ENCODE data around the gene DDX43.

Gene DDX43

GRCh38 chr6:73394577-73395354, at the start of gene DDX43:
TSS of gene DDX43 (plus strand) at chr6:73394828. CDS start at chr6:73394906, 78 bp downstream.
- no peaks in the 10 kb centered on the region for H3K9me3 ChIP-seq (replicated peaks; ENCODE audit: insufficient read depth, low read length)
- H3F3A ChIP-seq (ENCODE audit: insufficient read depth, low read length) = peaks cover 12% of the 10 kb centered on the region
- no peaks in the 10 kb centered on the region for H3K27me3 ChIP-seq (replicated peaks; ENCODE audit: insufficient read depth, low read length)
- no peaks in the 10 kb centered on the region for H3K36me3 ChIP-seq (replicated peaks; ENCODE audit: insufficient read depth, low read length)
- no peaks in the 10 kb centered on the region for H3K79me2 ChIP-seq (ENCODE audit: low read length)
- H3K4me3 ChIP-seq (ENCODE audit: low read length) = no peak within 1 kb of the TSS
- peaks cover 17% of the 10 kb centered on the region for H3K4me1 ChIP-seq (ENCODE audit: low read length)
- H2AFZ ChIP-seq (ENCODE audit: low read length) = no peak within 1 kb of the TSS
- H4K20me1 ChIP-seq (ENCODE audit: insufficient read depth, low read length) = no peaks in the 10 kb centered on the region
- H3K9me2 ChIP-seq (replicated peaks; ENCODE audit: insufficient read depth, low read length) = no peaks in the 10 kb centered on the region
- no peak within 1 kb of the TSS for H3K4me2 ChIP-seq (ENCODE audit: low read depth, low read length)
- TF ChIP-seq EZH2 (optimal IDR thresholded peaks at IDR 0.05; ENCODE audit: low read depth, low read length) (no peak), CTCF (IDR thresholded peaks at IDR 0.05; ENCODE audit: low read length) (no peak), EZH2phosphoT487 (IDR thresholded peaks at IDR 0.05; ENCODE audit: low read length) (no peak)
- no peak within 1 kb of the TSS for H3K27ac ChIP-seq (ENCODE audit: low read length)
- no peak for DNase-seq
- H3K9ac ChIP-seq (ENCODE audit: low read length) = no peak within 1 kb of the TSS

DNA sequence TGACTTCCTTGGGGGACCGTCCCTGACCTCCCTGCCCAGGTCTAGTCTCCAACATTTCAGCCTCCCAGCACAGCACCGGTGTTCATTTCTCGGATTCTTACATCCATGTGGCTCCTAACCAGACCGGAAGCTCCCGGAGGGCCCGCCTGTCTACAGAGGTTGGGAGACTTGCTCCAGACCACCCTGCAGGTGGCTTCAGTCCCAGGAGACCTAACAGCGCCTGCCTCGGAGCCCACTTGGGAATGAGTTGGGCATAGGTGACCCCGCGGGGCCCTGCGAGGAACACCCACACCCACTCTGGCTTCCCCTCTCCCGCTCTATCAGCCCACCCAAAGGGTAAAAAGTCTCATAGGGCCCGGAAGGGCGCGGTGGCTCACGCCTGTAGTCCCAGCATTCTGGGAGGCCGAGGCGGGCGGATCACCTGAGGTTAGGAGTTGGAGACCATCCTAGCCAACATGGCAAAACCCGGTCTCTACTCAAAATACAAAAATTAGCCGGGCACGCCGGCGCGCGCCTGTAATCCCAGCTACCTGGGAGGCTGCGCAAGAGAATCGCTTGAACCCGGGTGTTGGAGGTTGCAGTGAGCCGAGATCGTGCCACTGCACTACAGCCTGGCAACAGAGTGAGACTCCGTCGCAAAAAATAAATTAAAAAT, 46.0 kb upstream of the DDX43 start:
- Histone ChIP-seq H3F3A (ENCODE audit: insufficient read depth, low read length) (no peaks in the 10 kb centered on the region), H3K4me3 (ENCODE audit: low read length) (no peak overlapping the region), H3K4me2 (ENCODE audit: low read depth, low read length) (no peak overlapping the region), H3K9ac (ENCODE audit: low read length) (no peak overlapping the region), H3K27me3 (replicated peaks; ENCODE audit: insufficient read depth, low read length) (no peaks in the 10 kb centered on the region), H3K79me2 (ENCODE audit: low read length) (no peaks in the 10 kb centered on the region), H3K9me3 (replicated peaks; ENCODE audit: insufficient read depth, low read length) (no peaks in the 10 kb centered on the region), H3K4me1 (ENCODE audit: low read length) (no peaks in the 10 kb centered on the region), H3K36me3 (replicated peaks; ENCODE audit: insufficient read depth, low read length) (no peaks in the 10 kb centered on the region), H3K27ac (ENCODE audit: low read length) (no peak overlapping the region), H3K9me2 (replicated peaks; ENCODE audit: insufficient read depth, low read length) (no peaks in the 10 kb centered on the region), H4K20me1 (ENCODE audit: insufficient read depth, low read length) (no peaks in the 10 kb centered on the region), H2AFZ (ENCODE audit: low read length) (no peak overlapping the region)
- TF ChIP-seq EZH2phosphoT487 (IDR thresholded peaks at IDR 0.05; ENCODE audit: low read length) (no peak), EZH2 (optimal IDR thresholded peaks at IDR 0.05; ENCODE audit: low read depth, low read length) (no peak), CTCF (IDR thresholded peaks at IDR 0.05; ENCODE audit: low read length) (no peak)
- DNase-seq = no peak

- Histone ChIP-seq H3K36me3 (replicated peaks; ENCODE audit: insufficient read depth, low read length) (no peaks in the 10 kb centered on the region), H3K9me2 (replicated peaks; ENCODE audit: insufficient read depth, low read length) (no peaks in the 10 kb centered on the region), H3K27me3 (replicated peaks; ENCODE audit: insufficient read depth, low read length) (no peaks in the 10 kb centered on the region), H3K79me2 (ENCODE audit: low read length) (no peaks in the 10 kb centered on the region), H4K20me1 (ENCODE audit: insufficient read depth, low read length) (no peaks in the 10 kb centered on the region), H3K27ac (ENCODE audit: low read length) (no peak overlapping the region), H3K4me3 (ENCODE audit: low read length) (no peak overlapping the region), H3K4me1 (ENCODE audit: low read length) (no peaks in the 10 kb centered on the region), H3K4me2 (ENCODE audit: low read depth, low read length) (no peak overlapping the region), H3F3A (ENCODE audit: insufficient read depth, low read length) (no peaks in the 10 kb centered on the region), H3K9me3 (replicated peaks; ENCODE audit: insufficient read depth, low read length) (no peaks in the 10 kb centered on the region), H2AFZ (ENCODE audit: low read length) (no peak overlapping the region), H3K9ac (ENCODE audit: low read length) (no peak overlapping the region)
- TF ChIP-seq EZH2phosphoT487 (IDR thresholded peaks at IDR 0.05; ENCODE audit: low read length) (no peak), EZH2 (optimal IDR thresholded peaks at IDR 0.05; ENCODE audit: low read depth, low read length) (no peak), CTCF (IDR thresholded peaks at IDR 0.05; ENCODE audit: low read length) (no peak)
- no peak for DNase-seq
These were observed 45.3 kb upstream of the DDX43 start for GRCh38 chr6:73349311-73349710.
